Measurements from ENCODE around the gene LAMA2. TPM values are rescaled to one million over a fixed set of nuclear protein-coding genes. Genes with fewer than 3 reads are reported as not detected.

The LAMA2 gene
- total RNA-seq, 4 donors from 2014 or later: 1.7 to 112 (median 19.6) TPM

DNA sequence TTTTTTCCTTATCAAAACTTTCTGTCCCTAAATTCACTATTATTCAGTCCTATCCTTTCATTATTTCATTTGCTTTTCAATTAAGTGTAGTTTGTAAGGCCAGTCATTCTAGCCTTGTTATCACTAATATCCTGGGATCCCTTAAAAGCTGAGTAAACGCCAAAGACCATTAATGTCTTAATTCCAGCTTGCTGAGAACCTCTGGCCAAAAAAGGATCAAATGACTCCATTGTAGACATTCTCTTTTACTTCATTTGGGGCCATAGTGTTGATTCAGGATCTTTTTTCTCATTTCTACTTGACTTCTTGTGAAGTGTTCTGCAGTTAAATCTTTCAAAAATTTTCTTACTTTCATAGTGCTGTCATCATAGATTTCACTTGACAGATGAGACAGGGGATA is 379.7 kb downstream of the LAMA2 start:
- Histone ChIP-seq H3K36me3 (no peaks in the 10 kb centered on the region), H3K27ac (no peak overlapping the region), H3K9me3 (no peaks in the 10 kb centered on the region), H3K4me3 (no peak overlapping the region), H3K4me1 (no peaks in the 10 kb centered on the region), H3K27me3 (no peaks in the 10 kb centered on the region)
- no peak for DNase-seq
- intact Hi-C loops (cut with DNase I): no loop called here
- no peak for TF ChIP-seq POLR2A (IDR thresholded peaks at IDR 0.05)
- 28 to 45% methylated on average over 1 of the region's 1 CpG for WGBS, 2 donors

DNA sequence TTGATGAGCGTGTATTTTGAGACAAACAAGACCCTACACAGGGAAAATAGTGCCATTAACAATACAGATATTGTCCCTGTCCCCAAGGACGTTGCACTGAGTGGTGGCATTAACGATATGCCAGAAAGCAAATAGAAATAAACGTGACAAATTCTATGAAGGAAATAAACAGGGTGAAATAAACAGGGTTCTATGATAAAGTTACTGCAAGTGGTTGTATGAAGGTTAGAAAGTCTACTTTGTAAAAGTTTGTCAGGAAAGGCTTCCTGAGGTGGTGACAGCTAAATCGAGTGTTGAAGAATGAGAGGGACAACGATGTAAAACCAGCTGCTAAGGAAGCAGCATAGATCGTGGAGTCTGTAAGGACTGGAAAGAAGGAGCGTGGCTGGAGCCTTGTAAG is 380.2 kb downstream of the LAMA2 start:
- intact Hi-C loops (cut with DNase I): no loop called here
- no peak for DNase-seq
- Histone ChIP-seq H3K27ac (no peak overlapping the region), H3K4me3 (no peak overlapping the region), H3K27me3 (no peaks in the 10 kb centered on the region), H3K4me1 (no peaks in the 10 kb centered on the region), H3K36me3 (no peaks in the 10 kb centered on the region), H3K9me3 (no peaks in the 10 kb centered on the region)
- WGBS, 2 donors: 74 to 75% methylated on average over 8 of the region's 8 CpGs
- TF ChIP-seq POLR2A (IDR thresholded peaks at IDR 0.05): no peak
- TF ChIP-seq, protein P1, sequence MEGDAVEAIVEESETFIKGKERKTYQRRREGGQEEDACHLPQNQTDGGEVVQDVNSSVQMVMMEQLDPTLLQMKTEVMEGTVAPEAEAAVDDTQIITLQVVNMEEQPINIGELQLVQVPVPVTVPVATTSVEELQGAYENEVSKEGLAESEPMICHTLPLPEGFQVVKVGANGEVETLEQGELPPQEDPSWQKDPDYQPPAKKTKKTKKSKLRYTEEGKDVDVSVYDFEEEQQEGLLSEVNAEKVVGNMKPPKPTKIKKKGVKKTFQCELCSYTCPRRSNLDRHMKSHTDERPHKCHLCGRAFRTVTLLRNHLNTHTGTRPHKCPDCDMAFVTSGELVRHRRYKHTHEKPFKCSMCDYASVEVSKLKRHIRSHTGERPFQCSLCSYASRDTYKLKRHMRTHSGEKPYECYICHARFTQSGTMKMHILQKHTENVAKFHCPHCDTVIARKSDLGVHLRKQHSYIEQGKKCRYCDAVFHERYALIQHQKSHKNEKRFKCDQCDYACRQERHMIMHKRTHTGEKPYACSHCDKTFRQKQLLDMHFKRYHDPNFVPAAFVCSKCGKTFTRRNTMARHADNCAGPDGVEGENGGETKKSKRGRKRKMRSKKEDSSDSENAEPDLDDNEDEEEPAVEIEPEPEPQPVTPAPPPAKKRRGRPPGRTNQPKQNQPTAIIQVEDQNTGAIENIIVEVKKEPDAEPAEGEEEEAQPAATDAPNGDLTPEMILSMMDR (IDR thresholded peaks at IDR 0.05): no peak

DNA sequence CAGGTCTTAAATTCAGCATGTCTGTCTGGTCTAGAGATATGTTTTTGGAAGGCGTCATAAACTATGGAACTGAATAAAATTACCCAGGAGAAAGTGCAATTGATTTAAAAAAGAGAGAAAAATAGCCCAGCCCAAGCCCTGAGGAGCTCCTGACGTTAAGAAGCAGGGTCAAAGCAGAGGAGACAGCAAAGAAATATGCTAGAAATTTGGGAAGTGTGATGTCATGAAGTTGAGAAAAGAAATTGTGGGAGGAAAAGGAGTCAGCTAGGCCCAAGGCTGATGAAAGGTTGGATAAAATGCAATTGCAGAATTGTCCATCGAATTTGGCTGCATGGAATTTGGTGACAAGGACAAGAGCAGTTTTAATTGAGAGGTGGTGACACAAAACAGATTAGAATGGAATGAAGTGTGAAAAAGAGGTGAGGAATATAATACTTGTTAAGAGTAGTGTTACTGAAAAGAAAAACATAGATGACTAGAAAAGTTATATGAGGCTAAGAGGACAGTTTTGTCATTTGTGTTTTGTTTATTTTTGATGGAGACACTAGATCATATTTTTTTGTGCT is 381.6 kb downstream of the LAMA2 start:
- no peak overlapping the region for H3K4me3 ChIP-seq
- no peaks in the 10 kb centered on the region for H3K36me3 ChIP-seq
- TF ChIP-seq, protein P1 (IDR thresholded peaks at IDR 0.05): no peak
- TF ChIP-seq POLR2A (IDR thresholded peaks at IDR 0.05): no peak
- WGBS, 2 donors: 61 to 73% methylated on average over 3 of the region's 3 CpGs
- no peaks in the 10 kb centered on the region for H3K27me3 ChIP-seq
- no peaks in the 10 kb centered on the region for H3K4me1 ChIP-seq
- intact Hi-C loops (cut with DNase I): no loop called here
- no peaks in the 10 kb centered on the region for H3K9me3 ChIP-seq
- no peak for DNase-seq
- no peak overlapping the region for H3K27ac ChIP-seq

DNA sequence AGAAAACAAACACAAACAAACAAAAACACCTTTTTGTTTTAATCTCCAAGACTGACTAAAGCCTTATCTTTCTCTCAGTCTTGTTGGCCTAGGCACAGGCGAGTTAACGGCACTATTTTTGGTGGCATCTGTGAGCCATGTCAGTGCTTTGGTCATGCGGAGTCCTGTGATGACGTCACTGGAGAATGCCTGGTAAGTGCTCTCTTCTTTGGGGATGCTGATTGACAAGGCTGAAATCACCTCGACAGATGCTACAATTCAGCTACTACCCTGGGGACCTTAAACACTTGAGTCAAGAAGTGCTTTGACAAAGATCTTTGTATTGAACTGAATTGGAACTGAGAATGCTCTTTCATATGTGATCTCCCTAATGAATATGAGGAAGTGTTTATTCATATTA is 384.1 kb downstream of the LAMA2 start:
- intact Hi-C loops (cut with DNase I): no loop called here
- Histone ChIP-seq H3K9me3 (no peaks in the 10 kb centered on the region), H3K4me1 (no peaks in the 10 kb centered on the region), H3K27ac (no peak overlapping the region), H3K27me3 (no peaks in the 10 kb centered on the region), H3K4me3 (no peak overlapping the region), H3K36me3 (no peaks in the 10 kb centered on the region)
- DNase-seq: no peak
- WGBS, 2 donors: 82 to 94% methylated on average over 5 of the region's 5 CpGs
- TF ChIP-seq, protein P1 (IDR thresholded peaks at IDR 0.05): no peak
- no peak for TF ChIP-seq POLR2A (IDR thresholded peaks at IDR 0.05)

DNA sequence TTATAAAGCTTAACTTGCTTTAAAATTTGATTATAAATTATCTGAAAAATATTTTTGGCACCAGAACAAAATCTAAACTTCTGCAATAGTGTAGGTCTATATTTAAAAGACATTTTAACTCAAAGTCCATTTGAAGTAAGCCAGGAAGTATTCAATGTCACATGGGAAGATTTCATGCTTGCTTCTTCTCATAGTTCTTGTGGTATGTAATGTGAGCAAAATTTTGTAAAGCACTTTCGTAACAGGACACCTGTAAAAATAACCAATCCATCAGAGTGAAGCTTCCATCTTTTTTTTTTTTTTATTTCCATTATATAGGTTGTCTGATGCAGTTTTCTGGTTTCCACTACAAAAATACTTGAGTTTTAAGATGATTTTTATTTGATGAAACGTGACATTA is 386.1 kb downstream of the LAMA2 start:
- TF ChIP-seq POLR2A (IDR thresholded peaks at IDR 0.05): no peak
- TF ChIP-seq, protein P1 (IDR thresholded peaks at IDR 0.05): no peak
- no peaks in the 10 kb centered on the region for H3K4me1 ChIP-seq
- H3K27ac ChIP-seq: no peak overlapping the region
- WGBS, 2 donors: 75 to 90% methylated on average over 2 of the region's 2 CpGs
- no peaks in the 10 kb centered on the region for H3K9me3 ChIP-seq
- H3K36me3 ChIP-seq: no peaks in the 10 kb centered on the region
- DNase-seq: no peak
- intact Hi-C loops (cut with DNase I): no loop called here
- no peaks in the 10 kb centered on the region for H3K27me3 ChIP-seq
- H3K4me3 ChIP-seq: no peak overlapping the region

DNA sequence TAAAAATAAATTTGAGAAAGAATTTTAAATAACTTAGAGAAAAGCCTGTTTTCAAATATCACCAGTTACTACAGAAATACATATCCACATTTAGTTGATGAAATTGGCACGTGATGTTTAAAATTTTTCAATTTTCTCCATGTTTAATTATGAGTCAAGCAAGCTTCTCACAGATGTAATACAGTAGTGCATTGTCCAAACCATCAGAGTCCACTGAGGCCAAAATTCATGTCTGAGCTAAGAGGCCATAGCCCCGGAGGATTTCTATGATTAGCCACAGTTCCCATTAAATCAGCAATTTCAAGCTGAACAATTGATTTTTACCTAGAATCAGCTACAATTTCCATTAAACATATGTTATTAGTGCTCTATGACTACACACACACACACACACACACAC is 387.0 kb downstream of the LAMA2 start:
- intact Hi-C loops (cut with DNase I): no loop called here
- no peak for DNase-seq
- WGBS, 2 donors: 84 to 92% methylated on average over 2 of the region's 2 CpGs
- H3K9me3 ChIP-seq: no peaks in the 10 kb centered on the region
- H3K4me3 ChIP-seq: no peak overlapping the region
- H3K36me3 ChIP-seq: no peaks in the 10 kb centered on the region
- H3K27ac ChIP-seq: no peak overlapping the region
- H3K27me3 ChIP-seq: no peaks in the 10 kb centered on the region
- TF ChIP-seq POLR2A (IDR thresholded peaks at IDR 0.05): no peak
- TF ChIP-seq, protein P1 (IDR thresholded peaks at IDR 0.05): no peak
- no peaks in the 10 kb centered on the region for H3K4me1 ChIP-seq
